ENCODE data around the gene DPH1. TPM values are rescaled to one million over a fixed set of nuclear protein-coding genes. Genes with fewer than 3 reads are reported as not detected.

DPH1 gene
- total RNA-seq, 1 donor from 2014 or later = 14.3 TPM

DNA sequence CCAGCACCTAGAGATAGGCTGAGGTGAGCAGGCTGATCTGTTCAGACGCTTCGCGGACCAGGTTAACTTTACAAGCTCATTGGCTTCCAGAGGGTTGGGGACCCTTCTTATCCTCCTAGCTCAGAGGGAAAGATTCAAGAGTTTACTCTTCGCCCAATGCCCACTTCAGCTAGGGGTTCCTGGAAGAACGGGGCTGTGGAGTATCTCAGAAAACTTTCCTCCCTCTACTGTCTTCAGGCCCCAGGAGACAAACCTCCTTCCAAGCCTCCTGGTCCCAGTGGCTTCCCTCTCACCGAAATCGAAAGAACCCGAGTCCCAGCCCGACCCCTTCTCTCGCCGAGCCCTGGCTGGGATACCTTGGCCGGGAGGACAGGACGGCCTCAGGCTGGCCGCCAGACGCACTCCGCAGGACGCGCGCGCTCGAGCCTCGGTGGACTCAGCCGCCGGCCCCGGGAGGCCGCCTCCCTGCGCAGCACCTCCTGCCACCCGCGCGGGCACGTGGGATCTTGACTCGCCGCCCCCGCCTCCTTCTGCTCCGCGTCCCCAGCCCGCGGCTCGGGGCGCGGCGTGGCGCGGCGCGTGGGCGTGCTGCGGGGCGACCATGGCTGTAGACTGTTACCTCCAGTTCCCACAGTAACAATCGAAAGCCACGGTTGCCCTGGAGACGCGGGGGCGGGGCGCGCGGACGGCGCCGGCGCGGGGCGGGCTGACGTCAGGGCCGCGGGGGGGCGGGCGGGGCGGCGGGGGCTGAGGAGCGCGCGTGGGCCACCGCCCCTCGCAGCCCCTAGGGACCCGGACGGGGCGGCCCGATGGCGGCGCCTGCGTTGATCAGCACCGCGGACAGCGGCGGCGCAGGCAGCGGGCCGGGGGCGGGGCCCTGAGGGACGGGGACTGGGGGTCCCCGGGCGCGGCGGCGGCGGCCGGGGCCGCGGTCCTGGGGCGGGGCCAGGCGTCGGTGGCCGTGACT is 19.7 kb downstream of the DPH1 start:
- peak; percentile 82 to 90 for DNase-seq (ENCODE audit: low read depth in 2 of 2)

DNA sequence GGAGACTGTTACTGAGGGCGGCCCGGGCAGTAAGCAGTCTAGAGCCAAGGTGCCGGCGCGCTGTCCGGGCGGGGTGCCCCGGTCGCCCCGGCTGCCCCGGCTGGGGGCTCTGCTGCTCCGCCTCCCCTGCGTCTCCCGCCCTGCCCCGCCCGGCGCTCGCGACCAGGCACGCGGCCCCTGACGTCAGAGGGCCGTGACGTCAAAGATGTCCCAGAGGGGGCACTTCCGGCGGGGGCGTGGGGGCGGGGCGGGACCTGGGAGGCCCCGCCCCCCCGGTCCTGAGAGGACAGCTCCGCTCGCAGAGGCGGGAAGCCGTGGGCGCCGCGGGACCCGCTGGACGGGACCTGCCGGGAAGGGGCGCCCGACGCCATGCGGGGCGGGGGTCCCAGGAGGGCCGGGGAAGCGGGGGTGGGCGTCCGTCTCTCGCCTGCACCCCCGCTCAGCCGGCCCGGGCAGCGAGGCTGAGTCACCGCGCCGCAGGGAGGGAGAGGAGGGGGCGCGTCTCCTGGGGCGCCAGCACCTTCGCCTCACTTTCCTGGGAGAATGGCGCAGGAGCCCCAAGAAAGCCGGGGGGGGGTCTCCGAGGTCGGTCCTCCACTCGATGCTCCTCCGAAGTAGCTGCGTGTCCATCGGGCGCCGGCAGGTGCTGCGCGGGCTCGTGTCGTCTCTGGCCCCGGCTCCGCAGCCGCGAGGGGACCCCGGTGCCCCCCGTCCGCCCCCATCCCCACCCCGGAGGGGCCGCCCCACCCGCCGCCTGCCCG is 20.5 kb downstream of the DPH1 start:
- peak; percentile 70 to 85 for DNase-seq (ENCODE audit: low read depth in 2 of 2)

DNA sequence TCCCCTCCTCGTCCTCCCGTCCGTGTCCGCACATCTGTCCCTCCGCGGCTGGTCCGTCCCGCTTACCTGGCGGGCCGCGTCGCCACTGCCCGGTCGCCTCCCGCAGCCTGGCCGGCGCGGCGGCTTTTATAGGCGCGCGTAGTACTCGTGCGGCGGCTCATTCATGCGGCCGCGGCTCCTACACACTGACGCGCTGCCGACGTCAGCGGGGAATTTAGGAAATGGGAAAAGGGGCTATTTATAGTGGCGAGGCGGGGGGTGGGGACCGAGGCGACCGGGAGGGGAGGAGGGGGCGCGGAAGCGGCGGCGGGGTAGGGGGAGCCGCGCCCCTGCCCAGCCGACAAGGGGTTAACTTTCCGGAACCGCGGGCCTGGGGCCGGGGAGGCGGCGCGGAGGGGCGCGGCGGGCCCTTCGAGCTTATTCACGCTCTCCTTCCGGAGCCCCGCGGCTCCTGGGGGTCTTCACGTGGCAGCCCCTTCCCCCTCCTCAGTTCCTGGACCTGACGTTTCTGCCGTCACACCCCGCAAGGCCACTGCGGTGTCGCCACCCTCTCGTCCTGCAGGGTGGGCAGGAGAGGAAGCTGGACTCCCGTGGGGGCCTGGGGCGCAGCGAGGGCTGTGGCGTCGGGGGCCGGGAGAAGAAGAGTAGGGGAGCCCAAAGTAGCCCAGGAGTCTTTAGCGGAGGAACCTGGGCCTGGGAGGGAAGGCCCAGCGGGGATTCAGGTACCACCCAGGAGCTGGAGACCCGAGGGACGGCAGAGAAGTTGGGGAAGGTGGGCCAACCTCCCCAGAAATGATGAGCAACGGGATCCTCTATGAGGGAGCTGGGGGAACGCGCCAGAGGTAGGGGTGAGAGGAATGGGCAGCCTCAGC is 21.3 kb downstream of the DPH1 start:
- DNase-seq (ENCODE audit: low read depth in 2 of 2) = peak; percentile 54 to 73

DNA sequence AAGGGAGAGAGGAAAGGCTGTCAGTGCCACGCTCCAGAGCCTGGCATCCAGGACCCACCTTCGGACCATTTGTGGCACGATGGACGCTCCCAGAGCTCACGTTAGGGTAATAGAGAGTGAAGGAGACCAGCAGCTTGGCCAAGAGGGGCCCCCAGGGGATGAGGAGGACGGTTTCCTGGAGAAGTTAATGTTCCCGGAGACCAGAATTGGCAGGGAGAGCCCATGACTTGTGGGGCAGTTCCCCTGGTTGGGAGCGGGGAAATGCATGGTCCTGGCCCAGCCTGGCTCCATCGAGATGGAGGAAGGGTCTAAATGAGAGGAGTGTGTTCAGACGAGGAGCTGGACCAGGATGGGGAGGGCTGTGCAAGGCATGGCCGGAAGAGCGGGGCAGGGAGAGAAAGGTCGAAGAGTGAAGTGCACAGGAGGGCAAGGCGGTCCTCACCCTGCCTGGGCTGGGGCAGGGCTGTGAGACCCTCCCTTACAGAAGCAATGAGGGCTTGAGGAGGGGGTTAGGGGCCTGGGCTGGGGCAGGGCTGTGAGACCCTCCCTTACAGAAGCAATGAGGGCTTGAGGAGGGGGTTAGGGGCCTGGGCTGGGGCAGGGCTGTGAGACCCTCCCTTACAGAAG is 22.1 kb downstream of the DPH1 start:
- no peak for DNase-seq (ENCODE audit: low read depth in 2 of 2)

DNA sequence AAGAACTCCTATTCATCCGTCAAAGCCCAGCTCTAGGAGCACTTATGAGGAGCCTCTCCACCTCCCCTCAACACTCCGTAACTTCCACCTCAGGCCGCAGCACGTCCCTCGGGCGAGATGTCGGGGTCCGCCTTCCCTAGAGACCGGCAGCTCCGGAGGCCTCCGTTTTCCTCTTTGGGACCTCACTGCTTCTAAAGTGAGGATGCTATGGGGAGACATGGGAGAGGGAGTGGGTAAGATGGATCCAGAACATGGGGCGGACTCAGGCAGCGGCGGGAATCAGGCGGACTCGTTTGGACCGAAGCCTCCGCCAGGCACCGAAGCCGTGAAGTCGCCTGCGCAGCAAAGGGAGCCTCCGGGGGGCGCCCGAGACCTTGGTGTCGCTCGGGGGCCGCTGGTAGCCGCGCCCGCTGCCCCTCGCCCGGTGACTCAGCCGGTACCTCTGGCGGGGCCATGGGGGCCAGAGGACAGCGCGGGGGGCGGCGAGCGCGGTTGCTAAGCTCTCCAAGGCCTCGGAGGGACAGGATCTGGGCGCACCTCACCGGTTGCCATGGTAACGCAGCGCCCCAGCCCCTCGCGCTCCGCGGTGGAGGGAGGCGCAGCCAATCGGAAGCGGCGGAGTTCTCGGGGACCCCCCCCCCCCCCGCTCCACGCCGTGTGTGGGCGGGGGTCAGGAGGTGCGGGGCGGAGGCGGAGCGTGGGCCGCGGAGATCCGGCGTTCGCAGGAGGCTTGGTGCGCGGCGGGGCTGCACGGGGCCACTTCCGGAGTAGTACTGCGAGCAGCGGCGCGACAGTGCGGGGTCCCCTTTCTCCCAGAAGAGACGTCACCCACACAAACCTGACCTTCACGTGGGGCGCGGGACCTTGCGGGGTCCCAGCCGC is 23.7 kb downstream of the DPH1 start:
- DNase-seq (ENCODE audit: low read depth in 2 of 2) = peak; percentile 84 to 89

DNA sequence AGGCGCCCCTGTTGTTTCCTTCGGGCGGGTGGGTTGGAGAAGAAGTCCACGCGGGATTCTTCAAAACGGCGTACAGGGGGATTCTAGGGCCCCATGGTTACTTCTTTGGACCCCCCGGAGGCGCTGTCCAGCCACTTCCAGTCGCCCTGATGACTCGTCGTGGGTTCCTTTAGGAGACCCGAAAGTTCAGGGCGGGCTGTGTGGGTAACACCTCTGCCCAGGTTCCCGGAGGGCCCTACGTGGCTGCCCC is 24.2 kb downstream of the DPH1 start:
- no peak for DNase-seq (ENCODE audit: low read depth in 2 of 2)

DNA sequence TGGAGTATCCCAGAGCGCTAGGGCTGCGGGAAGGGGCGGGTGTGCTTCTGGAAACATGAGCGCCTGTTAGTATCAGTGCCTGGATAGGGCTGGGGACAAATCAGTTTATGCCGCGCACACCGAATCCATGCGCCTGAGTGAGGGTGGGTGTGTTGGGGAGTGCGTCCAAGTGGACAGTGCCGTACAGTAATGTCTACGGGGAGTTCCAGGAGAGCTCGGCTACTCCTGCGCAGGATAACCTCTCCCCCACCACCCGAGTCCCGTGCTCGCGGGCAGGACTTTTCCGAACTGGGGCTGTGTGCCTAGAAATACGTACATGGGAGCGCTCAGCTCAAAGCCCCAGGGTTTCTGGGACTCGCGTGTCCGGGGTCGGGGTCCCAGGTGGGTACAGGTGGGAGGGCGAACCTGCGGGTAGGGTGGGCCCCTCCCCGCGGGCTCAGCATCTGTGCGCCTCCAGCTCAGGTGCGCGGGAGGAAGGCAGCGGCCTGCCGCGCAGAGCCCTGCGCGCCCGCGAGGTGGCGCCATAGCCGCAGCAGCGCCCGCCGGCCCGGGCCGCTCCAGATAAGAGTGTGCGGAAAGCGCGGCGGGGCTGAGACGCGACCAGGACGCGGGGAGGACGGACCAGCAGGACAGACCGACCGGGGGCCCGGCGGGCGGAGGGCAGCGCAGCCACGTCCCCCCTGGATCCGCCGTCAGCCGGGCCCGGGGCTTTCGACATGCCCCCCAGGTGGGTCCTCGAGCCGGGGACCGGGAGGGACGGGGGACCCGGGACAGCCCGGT is 24.7 kb downstream of the DPH1 start, which contains the start of gene HIC1:
Gene HIC1 (plus strand): TSS at position 592 of the 780 bp plus-strand sequence. CDS start 1,588 bp downstream, outside the sequence.
- peak; percentile 87 to 90 for DNase-seq (ENCODE audit: low read depth in 2 of 2)

DNA sequence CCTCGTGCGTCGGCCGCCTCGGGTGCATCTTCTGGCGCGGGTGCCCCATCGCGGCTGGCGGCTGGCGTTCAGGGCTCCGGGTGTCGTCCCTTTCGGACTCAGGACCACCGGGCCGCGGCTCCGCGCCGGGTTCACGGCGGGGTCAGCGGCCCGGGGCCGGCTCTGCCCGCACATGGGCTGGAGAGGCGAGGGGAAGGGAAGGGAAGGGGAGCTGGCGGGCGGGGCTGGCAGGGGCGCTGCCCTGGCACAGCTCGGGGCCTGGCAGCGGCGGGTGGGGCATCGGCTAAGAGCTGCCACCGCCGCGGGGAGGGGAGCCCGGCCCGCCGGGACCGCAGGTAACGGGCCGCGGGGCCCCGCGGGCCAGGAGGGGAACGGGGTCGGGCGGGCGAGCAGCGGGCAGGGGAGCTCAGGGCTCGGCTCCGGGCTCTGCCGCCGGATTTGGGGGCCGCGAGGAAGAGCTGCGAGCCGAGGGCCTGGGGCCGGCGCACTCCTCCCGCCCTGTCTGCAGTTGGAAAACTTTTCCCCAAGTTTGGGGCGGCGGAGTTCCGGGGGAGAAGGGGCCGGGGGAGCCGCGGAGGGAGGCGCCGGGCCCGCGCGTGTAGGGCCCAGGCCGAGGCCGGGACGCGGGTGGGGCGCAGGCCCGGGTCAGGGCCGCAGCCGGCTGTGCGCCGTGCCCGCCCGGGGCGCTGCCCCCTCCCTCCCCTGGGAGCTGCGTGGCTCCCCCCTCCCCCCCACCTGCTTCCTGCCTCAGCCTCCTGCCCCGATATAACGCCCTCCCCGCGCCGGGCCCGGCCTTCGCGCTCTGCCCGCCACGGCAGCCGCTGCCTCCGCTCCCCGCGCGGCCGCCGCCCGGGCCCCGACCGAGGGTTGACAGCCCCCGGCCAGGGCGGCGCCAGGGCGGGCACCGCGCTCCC is 25.6 kb downstream of the DPH1 start:
- peak; percentile 70 to 71 for DNase-seq (ENCODE audit: low read depth in 2 of 2)

DNA sequence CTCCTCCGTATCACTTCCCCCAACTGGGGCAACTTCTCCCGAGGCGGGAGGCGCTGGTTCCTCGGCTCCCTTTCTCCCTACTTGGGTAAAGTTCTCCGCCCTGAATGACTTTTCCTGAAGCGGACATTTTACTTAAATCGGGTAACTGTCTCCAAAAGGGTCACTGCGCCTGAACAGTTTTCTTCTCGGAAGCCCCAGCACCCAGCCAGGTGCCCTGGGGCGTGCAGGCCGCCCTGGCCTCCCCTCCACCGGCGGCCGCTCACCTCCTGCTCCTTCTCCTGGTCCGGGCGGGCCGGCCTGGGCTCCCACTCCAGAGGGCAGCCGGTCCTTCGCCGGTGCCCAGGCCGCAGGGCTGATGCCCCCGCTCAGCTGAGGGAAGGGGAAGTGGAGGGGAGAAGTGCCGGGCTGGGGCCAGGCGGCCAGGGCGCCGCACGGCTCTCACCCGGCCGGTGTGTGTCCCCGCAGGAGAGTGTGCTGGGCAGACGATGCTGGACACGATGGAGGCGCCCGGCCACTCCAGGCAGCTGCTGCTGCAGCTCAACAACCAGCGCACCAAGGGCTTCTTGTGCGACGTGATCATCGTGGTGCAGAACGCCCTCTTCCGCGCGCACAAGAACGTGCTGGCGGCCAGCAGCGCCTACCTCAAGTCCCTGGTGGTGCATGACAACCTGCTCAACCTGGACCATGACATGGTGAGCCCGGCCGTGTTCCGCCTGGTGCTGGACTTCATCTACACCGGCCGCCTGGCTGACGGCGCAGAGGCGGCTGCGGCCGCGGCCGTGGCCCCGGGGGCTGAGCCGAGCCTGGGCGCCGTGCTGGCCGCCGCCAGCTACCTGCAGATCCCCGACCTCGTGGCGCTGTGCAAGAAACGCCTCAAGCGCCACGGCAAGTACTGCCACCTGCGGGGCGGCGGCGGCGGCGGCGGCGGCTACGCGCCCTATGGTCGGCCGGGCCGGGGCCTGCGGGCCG is 26.5 kb downstream of the DPH1 start:
- DNase-seq (ENCODE audit: low read depth in 2 of 2) = peak; percentile 53 to 68

DNA sequence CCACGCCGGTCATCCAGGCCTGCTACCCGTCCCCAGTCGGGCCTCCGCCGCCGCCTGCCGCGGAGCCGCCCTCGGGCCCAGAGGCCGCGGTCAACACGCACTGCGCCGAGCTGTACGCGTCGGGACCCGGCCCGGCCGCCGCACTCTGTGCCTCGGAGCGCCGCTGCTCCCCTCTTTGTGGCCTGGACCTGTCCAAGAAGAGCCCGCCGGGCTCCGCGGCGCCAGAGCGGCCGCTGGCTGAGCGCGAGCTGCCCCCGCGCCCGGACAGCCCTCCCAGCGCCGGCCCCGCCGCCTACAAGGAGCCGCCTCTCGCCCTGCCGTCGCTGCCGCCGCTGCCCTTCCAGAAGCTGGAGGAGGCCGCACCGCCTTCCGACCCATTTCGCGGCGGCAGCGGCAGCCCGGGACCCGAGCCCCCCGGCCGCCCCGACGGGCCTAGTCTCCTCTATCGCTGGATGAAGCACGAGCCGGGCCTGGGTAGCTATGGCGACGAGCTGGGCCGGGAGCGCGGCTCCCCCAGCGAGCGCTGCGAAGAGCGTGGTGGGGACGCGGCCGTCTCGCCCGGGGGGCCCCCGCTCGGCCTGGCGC is 27.3 kb downstream of the DPH1 start:
- DNase-seq (ENCODE audit: low read depth in 2 of 2) = no peak

DNA sequence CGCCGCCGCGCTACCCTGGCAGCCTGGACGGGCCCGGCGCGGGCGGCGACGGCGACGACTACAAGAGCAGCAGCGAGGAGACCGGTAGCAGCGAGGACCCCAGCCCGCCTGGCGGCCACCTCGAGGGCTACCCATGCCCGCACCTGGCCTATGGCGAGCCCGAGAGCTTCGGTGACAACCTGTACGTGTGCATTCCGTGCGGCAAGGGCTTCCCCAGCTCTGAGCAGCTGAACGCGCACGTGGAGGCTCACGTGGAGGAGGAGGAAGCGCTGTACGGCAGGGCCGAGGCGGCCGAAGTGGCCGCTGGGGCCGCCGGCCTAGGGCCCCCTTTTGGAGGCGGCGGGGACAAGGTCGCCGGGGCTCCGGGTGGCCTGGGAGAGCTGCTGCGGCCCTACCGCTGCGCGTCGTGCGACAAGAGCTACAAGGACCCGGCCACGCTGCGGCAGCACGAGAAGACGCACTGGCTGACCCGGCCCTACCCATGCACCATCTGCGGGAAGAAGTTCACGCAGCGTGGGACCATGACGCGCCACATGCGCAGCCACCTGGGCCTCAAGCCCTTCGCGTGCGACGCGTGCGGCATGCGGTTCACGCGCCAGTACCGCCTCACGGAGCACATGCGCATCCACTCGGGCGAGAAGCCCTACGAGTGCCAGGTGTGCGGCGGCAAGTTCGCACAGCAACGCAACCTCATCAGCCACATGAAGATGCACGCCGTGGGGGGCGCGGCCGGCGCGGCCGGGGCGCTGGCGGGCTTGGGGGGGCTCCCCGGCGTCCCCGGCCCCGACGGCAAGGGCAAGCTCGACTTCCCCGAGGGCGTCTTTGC is 28.0 kb downstream of the DPH1 start:
- DNase-seq (ENCODE audit: low read depth in 2 of 2) = peak; percentile 33 to 46

DNA sequence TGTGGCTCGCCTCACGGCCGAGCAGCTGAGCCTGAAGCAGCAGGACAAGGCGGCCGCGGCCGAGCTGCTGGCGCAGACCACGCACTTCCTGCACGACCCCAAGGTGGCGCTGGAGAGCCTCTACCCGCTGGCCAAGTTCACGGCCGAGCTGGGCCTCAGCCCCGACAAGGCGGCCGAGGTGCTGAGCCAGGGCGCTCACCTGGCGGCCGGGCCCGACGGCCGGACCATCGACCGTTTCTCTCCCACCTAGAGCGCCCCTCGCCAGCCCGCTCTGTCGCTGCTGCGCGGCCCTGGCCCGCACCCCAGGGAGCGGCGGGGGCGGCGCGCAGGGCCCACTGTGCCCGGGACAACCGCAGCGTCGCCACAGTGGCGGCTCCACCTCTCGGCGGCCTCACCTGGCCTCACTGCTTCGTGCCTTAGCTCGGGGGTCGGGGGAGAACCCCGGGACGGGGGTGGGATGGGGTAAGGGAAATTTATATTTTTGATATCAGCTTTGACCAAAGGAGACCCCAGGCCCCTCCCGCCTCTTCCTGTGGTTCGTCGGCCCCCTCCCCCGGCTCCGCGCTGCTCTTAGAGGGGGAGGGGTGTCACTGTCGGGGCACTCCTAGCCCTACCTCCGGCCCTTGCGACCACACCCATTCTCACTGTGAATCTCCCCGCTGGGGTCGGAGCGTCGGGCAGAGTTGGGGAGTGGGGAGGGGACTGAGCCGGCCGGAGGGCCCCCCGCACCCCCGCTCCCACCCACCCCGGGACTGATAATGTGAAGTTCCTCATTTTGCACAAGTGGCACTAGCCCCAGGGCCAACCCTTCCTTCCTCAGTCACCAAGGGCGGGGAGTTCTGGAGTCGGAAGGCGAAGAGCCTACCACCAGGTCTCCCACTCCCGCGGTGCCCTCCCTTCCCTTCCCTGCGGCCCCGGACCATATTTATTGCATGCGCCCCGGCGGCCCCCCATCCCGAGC is 28.9 kb downstream of the DPH1 start:
- peak; percentile 40 to 72 for DNase-seq (ENCODE audit: low read depth in 2 of 2)

DNA sequence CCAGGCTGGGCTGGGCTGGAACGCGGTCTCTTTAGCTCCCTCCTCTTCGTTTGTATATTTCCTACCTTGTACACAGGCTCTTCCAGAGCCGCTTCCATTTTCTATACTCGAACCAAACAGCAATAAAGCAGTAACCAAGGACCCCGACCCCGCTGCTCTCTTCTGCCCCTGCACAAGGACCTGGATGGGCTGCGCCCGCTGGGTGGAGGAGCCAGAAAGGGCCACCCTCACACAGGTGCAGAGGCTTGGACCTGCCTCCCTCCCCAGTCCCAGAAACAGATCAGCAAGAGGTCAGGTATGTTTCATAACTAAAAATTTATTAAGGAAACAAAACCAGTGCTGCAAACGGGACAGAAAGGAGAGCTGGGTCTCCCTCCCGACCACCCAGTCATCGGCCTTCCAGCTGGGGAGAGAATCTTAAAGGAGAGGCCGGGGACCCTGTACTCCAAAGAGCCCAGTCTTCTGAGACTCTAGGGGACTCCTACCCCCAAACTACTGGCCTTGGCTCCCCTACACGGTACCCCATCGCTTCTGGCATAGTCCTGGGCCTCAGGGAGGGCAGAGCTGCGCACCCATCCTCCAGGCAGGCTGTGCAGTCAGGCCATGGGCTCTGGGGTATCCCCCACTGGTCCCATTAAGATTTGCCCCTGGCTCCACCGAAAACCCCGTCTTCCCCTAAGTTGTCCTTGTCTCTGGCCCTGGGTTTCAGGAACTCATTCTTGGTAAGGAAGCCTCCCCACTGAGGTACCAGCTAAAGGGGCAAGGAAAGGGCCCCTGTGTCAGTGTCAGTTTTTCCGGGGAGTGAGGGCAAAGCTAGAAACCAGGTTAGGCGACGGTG is 29.8 kb downstream of the DPH1 start:
- DNase-seq (ENCODE audit: low read depth in 2 of 2) = no peak

DNA sequence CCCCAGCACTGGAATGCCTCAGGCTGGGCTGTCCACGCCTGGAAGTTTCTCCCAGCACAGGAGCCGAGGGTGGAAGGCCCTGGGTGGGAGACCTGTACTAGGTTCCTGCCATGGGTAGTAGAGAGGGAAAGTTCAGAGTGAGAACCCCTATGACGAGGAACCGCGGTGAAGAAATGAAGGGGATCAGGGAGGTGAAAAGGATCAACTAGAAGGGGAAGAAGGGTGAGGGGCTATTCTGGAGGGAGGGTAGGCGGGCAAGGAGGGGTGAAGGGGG is 30.4 kb downstream of the DPH1 start:
- DNase-seq (ENCODE audit: low read depth in 2 of 2) = no peak

All from lung microvascular endothelial cell (primary cell).